HG03103 (cell line): ENCODE results near the gene RAD51B.

ENCODE experiments used
- ATAC-seq: cut with Tn5 transposase; IDR thresholded peaks from one replicate; pipeline ENCODE4 v1.9.1; 2021; ENCODE audit warnings: low read depth; ENCODE audit not compliant: unreplicated experiment

RAD51B gene

GRCh38 chr14:68241862-68242487 lies 422.4 kb downstream of the RAD51B start:
- no peak for ATAC-seq

GRCh38 chr14:68243450-68244010 lies 424.0 kb downstream of the RAD51B start:
- ATAC-seq, result no peak

- ATAC-seq, result no peak
Measured at GRCh38 chr14:68244262-68244980, 424.8 kb downstream of the RAD51B start.

GRCh38 chr14:68245146-68246073 lies 425.8 kb downstream of the RAD51B start:
- ATAC-seq, result no peak

- no peak for ATAC-seq
Measured at GRCh38 chr14:68246074-68246785, 426.7 kb downstream of the RAD51B start.

- no peak for ATAC-seq
Measured at GRCh38 chr14:68246786-68247105, 427.2 kb downstream of the RAD51B start.

GRCh38 chr14:68247274-68247673 lies 427.7 kb downstream of the RAD51B start:
- no peak for ATAC-seq

- no peak for ATAC-seq
Measured at GRCh38 chr14:68247676-68248268, 428.2 kb downstream of the RAD51B start.

- ATAC-seq, result no peak
Measured at GRCh38 chr14:68248481-68249255, 429.1 kb downstream of the RAD51B start.

GRCh38 chr14:68249661-68250451 lies 430.3 kb downstream of the RAD51B start:
- no peak for ATAC-seq

GRCh38 chr14:68250927-68251768 lies 431.6 kb downstream of the RAD51B start:
- ATAC-seq, result no peak

- no peak for ATAC-seq
Measured at GRCh38 chr14:68251769-68252100, 432.2 kb downstream of the RAD51B start.

GRCh38 chr14:68253160-68253780 lies 433.7 kb downstream of the RAD51B start:
- no peak for ATAC-seq

GRCh38 chr14:68253878-68254528 lies 434.4 kb downstream of the RAD51B start:
- ATAC-seq, result no peak

GRCh38 chr14:68254669-68255527 lies 435.3 kb downstream of the RAD51B start:
- no peak for ATAC-seq

- no peak for ATAC-seq
Measured at GRCh38 chr14:68255693-68256178, 436.2 kb downstream of the RAD51B start.
